Erythroblast (primary cell): ENCODE results near the gene PCDHGC3.

Source experiments
- GATA1 ChIP-seq: IDR thresholded peaks from 2 replicates; pipeline ENCODE4 v1.6.1; 2011; ENCODE audit warnings: low read depth, mild to moderate bottlenecking, control low read depth, low read length, moderate library complexity
- POLR2A ChIP-seq: IDR thresholded peaks from 2 replicates; pipeline ENCODE4 v1.6.1; 2011; ENCODE audit warnings: mild to moderate bottlenecking, low read length

DNA sequence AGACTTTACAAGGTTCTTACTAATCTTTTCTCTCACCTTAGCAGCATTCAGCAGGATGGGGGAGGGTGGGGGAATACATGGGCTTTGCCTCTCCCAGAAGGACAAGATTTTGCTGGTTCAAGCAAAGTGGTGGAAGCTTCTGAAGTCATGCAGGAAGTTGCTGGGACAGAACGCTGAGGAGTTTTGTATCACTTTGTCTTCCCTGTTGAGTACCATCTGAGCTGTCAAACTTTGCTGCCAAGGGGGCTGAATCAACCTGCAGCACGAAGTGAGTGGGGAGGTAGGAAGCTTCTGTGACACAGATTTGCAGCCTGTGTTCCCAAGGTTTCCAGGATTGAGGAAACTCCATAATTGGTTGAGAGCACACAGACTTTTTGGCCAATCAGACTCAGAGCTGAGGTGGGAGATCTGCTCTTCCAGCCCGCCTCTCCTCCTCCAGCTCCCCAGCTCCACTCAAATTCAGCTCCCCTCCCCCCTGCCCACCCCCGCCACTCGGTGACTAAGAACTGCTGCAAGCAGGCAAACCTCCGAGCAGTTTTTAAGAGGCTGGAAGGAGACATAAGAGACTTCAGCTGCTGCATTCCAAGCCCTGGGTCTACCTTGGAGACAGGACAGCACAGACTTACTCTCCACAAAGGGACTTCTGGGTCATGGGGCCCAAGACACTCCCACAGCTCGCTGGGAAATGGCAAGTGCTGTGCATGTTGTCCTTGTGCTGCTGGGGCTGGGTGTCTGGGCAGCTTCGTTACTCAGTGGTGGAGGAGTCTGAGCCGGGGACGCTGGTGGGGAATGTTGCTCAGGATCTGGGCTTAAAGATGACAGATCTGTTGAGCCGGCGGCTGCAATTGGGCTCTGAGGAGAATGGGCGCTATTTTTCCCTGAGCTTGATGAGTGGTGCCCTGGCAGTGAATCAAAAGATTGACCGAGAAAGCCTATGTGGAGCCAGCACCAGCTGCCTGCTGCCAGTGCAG lies 13.1 kb downstream of the PCDHGC3 start, which contains the start of gene PCDHGC5:
- no peak for TF ChIP-seq POLR2A
- TF ChIP-seq GATA1: no peak
